Measurements from ENCODE around the gene POU6F2.
A peak's percentile ranks its signal among the peaks of the same experiment; 100 is the strongest.
"Not testable (repeated sequence)": the region's sequence is repeated elsewhere in the genome, so short reads cannot be mapped to it uniquely, and the experiment has no call there.

Gene POU6F2, protein sequence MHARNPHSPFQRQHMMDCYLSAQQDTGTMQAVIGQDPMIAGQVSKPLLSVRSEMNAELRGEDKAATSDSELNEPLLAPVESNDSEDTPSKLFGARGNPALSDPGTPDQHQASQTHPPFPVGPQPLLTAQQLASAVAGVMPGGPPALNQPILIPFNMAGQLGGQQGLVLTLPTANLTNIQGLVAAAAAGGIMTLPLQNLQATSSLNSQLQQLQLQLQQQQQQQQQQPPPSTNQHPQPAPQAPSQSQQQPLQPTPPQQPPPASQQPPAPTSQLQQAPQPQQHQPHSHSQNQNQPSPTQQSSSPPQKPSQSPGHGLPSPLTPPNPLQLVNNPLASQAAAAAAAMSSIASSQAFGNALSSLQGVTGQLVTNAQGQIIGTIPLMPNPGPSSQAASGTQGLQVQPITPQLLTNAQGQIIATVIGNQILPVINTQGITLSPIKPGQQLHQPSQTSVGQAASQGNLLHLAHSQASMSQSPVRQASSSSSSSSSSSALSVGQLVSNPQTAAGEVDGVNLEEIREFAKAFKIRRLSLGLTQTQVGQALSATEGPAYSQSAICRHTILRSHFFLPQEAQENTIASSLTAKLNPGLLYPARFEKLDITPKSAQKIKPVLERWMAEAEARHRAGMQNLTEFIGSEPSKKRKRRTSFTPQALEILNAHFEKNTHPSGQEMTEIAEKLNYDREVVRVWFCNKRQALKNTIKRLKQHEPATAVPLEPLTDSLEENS
- 0 to 0.11 (median 0) reads per million in 9 experiments for total RNA-seq

- no peak for DNase-seq
- peaks cover 67 to 73% of the 10 kb centered on the region in 2 donors for H3K27me3 Mint-ChIP-seq
- no peaks in the 10 kb centered on the region for H3K36me3 Mint-ChIP-seq (ENCODE audit: insufficient read depth)
- no peak for ATAC-seq (replicated peaks)
- no peak within 1 kb of the TSS for H3K27ac Mint-ChIP-seq
- peaks cover 0 to 2% of the 10 kb centered on the region in 2 donors for H3K4me1 Mint-ChIP-seq (ENCODE audit: low read depth in 2 of 2)
- no peak within 1 kb of the TSS for H3K4me3 Mint-ChIP-seq
- no peaks in the 10 kb centered on the region for H3K9me3 Mint-ChIP-seq
These were observed at the start of gene POU6F2 for GRCh38 chr7:38977685-38978084. TSS of gene POU6F2 (plus strand) at chr7:38977909. CDS start at chr7:38977954, 45 bp downstream.

DNA sequence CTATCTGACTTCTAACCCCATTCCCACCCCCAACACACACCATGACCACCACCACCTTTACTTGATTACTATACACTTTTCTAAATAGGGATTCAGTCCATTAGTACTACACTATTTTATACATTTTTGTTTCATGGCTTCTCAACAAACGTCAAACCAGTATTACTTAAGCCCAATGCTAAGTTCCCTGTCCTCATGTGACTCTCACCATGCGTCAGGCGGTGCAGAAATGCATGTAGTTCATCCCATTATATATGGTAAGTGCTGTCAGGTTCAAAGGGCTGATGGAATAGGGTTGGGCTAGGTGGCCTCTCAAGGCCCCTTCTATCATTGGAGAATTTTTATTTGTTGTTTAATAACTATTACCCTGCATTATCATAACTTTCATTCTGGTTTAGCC lies 49.2 kb upstream of the POU6F2 start:
- H3K27me3 Mint-ChIP-seq = peaks cover 0 to 7% of the 10 kb centered on the region in 2 donors
- no peaks in the 10 kb centered on the region for H3K9me3 Mint-ChIP-seq
- H3K36me3 Mint-ChIP-seq (ENCODE audit: insufficient read depth) = no peaks in the 10 kb centered on the region
- DNase-seq (no peak), ATAC-seq (replicated peaks) (no peak)
- no peak overlapping the region for H3K27ac Mint-ChIP-seq
- H3K4me1 Mint-ChIP-seq (ENCODE audit: low read depth in 2 of 2) = no peaks in the 10 kb centered on the region
- H3K4me3 Mint-ChIP-seq = no peak overlapping the region

- Mint-ChIP-seq H3K27me3 (peaks cover 0 to 7% of the 10 kb centered on the region in 2 donors), H3K27ac (no peak overlapping the region), H3K36me3 (ENCODE audit: insufficient read depth) (no peaks in the 10 kb centered on the region), H3K4me3 (no peak overlapping the region), H3K9me3 (no peaks in the 10 kb centered on the region), H3K4me1 (ENCODE audit: low read depth in 2 of 2) (no peaks in the 10 kb centered on the region)
- DNase-seq = no peak
- no peak for ATAC-seq (replicated peaks)
These were observed 48.1 kb upstream of the POU6F2 start for GRCh38 chr7:38929460-38930171.

DNA sequence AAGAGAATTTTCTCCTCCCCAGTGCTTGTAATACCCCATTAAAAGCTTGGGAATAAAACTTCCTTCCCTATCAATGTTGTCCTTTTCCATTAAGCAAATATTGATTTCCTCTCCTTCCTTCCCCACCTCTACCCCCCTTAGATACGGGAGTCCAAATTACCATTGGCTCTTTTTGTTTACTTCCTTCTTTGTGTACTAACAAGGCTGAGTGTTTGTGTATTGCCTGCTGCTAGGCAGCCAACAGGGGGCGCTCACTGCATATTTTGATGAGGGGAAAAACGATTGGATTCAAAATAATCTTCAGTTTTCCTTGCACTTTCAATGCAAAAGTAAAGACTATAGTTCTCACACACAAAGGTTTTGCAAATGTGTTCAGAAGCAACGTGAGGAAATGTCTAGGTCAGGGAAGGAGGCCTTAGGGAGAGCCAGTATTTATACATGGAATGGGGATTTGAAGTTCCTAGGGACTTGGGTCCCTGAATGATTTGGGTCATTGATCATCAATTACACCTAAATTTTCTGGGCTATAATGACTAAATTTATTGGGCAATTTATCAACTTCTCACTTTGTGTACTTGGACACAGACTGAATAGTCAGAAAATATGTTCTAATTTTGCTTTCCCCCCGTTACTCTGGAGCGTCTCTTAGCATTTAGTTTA lies 45.1 kb upstream of the POU6F2 start:
- H3K4me3 Mint-ChIP-seq = no peak overlapping the region
- H3K36me3 Mint-ChIP-seq (ENCODE audit: insufficient read depth) = no peaks in the 10 kb centered on the region
- H3K4me1 Mint-ChIP-seq (ENCODE audit: low read depth in 2 of 2) = no peaks in the 10 kb centered on the region
- H3K9me3 Mint-ChIP-seq = no peaks in the 10 kb centered on the region
- ATAC-seq (replicated peaks) = no peak
- no peak overlapping the region for H3K27ac Mint-ChIP-seq
- H3K27me3 Mint-ChIP-seq = peaks cover 17 to 26% of the 10 kb centered on the region in 2 donors
- DNase-seq = peak; percentile 14 to 26 (median 19)

DNA sequence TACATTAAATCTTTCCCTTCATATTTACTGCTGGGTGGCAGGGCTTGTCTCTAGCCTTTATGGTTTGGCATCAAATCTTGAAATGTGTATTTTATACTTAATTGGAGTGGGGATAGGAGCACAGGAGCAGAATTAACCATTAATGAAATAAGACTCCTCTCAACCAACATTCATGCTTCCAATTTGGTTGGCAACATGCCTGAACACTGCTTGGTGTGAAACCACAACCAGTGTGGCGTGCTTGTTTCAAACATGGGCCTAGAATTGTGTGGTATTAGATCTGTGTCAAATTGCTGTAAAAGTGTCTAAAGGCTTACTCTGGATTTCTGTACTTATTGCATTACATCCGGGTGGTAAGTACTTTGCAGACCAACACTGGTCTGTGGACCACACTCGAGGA lies 43.7 kb upstream of the POU6F2 start:
- peaks cover 28 to 39% of the 10 kb centered on the region in 2 donors for H3K27me3 Mint-ChIP-seq
- ATAC-seq (replicated peaks) (no peak), DNase-seq (no peak)
- H3K9me3 Mint-ChIP-seq = no peaks in the 10 kb centered on the region
- H3K4me1 Mint-ChIP-seq (ENCODE audit: low read depth in 2 of 2) = no peaks in the 10 kb centered on the region
- H3K4me3 Mint-ChIP-seq = no peak overlapping the region
- no peak overlapping the region for H3K27ac Mint-ChIP-seq
- H3K36me3 Mint-ChIP-seq (ENCODE audit: insufficient read depth) = no peaks in the 10 kb centered on the region

DNA sequence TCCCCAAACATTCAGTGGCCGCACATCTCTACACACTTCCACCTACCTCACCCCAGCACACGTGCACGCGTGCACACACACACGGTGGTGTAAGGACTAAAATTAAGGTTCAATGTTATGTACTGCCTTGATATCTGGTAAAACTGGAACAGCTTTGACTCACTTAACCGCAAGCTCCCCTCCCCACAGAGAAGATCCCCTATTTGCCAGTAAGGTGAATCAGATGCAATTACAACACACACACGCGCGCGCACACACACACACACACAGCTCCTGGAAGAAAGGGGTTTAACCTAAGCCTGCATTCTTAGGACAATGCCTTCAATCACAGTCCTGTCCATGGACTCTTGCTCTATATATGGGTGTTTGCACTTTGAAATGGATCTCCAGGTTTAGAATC lies 43.2 kb upstream of the POU6F2 start:
- no peak overlapping the region for H3K4me3 Mint-ChIP-seq
- H3K27ac Mint-ChIP-seq = no peak overlapping the region
- H3K36me3 Mint-ChIP-seq (ENCODE audit: insufficient read depth) = no peaks in the 10 kb centered on the region
- ATAC-seq (replicated peaks) (no peak), DNase-seq (no peak)
- H3K4me1 Mint-ChIP-seq (ENCODE audit: low read depth in 2 of 2) = no peaks in the 10 kb centered on the region
- no peaks in the 10 kb centered on the region for H3K9me3 Mint-ChIP-seq
- H3K27me3 Mint-ChIP-seq = peaks cover 33 to 44% of the 10 kb centered on the region in 2 donors

DNA sequence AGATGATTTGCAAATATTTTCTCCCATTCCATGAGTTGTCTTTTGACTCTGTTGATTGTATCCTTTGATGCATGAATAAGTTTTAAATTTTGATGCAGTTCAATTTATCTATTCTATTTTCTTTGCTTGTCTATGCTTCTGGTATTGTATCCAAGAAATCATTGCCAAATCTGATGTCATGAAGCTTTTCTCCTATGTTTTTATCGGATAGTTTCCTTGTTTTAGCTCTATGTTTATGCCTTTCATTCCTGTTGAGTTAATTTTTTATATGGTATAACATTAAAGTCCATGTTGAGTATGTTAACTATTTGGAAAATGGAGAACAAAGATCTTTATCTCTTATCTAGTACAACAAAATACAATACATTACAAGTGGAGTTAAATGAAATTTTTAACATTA lies 41.1 kb upstream of the POU6F2 start:
- no peak overlapping the region for H3K4me3 Mint-ChIP-seq
- H3K36me3 Mint-ChIP-seq (ENCODE audit: insufficient read depth) = no peaks in the 10 kb centered on the region
- ATAC-seq (replicated peaks) (no peak), DNase-seq (no peak)
- H3K4me1 Mint-ChIP-seq (ENCODE audit: low read depth in 2 of 2) = no peaks in the 10 kb centered on the region
- no peaks in the 10 kb centered on the region for H3K9me3 Mint-ChIP-seq
- H3K27ac Mint-ChIP-seq = no peak overlapping the region
- H3K27me3 Mint-ChIP-seq = peaks cover 33 to 49% of the 10 kb centered on the region in 2 donors

DNA sequence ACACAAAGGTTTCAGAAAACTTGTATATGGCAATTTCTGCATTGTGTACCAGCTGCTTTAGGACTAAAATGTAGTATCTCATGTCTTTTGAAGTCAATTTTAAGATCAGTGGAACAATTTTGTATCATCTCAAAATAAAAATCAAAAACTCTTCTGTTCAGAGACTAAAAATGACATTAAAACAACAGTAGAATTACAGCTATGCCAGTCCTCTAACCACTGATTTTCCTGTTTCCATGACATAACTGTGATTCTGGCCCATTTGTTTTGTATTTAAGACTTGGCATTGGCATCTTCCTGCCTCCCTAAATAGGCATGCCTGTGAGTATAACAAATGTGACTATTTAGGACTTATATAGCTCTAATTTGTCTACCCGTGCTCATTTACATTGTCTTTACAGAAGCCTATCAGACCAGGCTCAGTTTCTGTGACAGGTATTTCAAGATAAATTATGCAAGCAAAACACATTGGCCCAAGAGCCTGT lies 39.7 kb upstream of the POU6F2 start:
- Mint-ChIP-seq H3K4me1 (ENCODE audit: low read depth in 2 of 2) (no peaks in the 10 kb centered on the region), H3K9me3 (no peaks in the 10 kb centered on the region), H3K27me3 (peaks cover 40 to 58% of the 10 kb centered on the region in 2 donors), H3K4me3 (no peak overlapping the region), H3K36me3 (ENCODE audit: insufficient read depth) (no peaks in the 10 kb centered on the region), H3K27ac (no peak overlapping the region)
- ATAC-seq (replicated peaks) (no peak), DNase-seq (no peak)

- Mint-ChIP-seq H3K27me3 (peaks cover 42 to 62% of the 10 kb centered on the region in 2 donors), H3K4me1 (ENCODE audit: low read depth in 2 of 2) (no peaks in the 10 kb centered on the region), H3K4me3 (no peak overlapping the region), H3K27ac (no peak overlapping the region), H3K36me3 (ENCODE audit: insufficient read depth) (no peaks in the 10 kb centered on the region), H3K9me3 (no peaks in the 10 kb centered on the region)
- ATAC-seq (replicated peaks) (no peak), DNase-seq (no peak)
These were observed 39.1 kb upstream of the POU6F2 start for GRCh38 chr7:38938589-38938988.

- Mint-ChIP-seq H3K4me1 (ENCODE audit: low read depth in 2 of 2) (no peaks in the 10 kb centered on the region), H3K36me3 (ENCODE audit: insufficient read depth) (no peaks in the 10 kb centered on the region), H3K9me3 (no peaks in the 10 kb centered on the region), H3K4me3 (no peak overlapping the region), H3K27me3 (peaks cover 54 to 69% of the 10 kb centered on the region in 2 donors), H3K27ac (no peak overlapping the region)
- ATAC-seq (replicated peaks) = no peak
- no peak for DNase-seq
These were observed 36.9 kb upstream of the POU6F2 start for GRCh38 chr7:38940774-38941173.

DNA sequence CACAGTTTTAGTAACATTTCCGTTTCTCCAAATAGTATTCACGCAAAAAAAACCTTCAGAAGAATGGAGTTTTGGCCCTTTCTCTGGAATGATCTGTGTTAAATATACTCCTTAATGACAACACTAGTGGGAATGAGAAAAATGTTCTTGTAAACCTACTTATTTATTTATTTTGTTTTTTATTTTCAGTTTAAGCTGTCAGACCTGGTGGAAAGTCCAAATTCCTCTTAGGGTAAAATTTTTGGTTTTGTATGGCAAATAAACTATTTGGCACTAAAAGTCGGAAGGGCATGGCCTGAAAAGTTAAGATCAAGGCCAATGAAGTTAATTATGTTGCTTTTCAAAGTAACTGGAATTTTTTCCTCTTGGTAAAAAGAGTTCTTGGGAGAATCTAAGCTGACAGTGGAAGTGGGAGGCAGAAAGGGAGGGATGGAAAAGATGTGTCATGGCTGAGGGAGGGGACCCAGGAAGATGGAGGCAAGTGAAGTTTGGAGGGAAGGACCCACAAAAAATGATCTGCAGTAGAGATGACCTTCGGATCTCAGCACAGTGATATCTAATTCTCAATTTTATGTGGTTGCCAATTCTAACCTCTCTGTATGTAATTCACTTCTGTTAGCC lies 35.2 kb upstream of the POU6F2 start:
- Mint-ChIP-seq H3K4me3 (no peak overlapping the region), H3K36me3 (ENCODE audit: insufficient read depth) (no peaks in the 10 kb centered on the region), H3K27ac (no peak overlapping the region), H3K9me3 (no peaks in the 10 kb centered on the region), H3K27me3 (peaks cover 50 to 65% of the 10 kb centered on the region in 2 donors), H3K4me1 (ENCODE audit: low read depth in 2 of 2) (no peaks in the 10 kb centered on the region)
- DNase-seq (no peak), ATAC-seq (replicated peaks) (no peak)

GRCh38 chr7:38947541-38947940 lies 30.2 kb upstream of the POU6F2 start:
- peaks cover 30 to 50% of the 10 kb centered on the region in 2 donors for H3K27me3 Mint-ChIP-seq
- not testable (repeated sequence) for H3K4me1 Mint-ChIP-seq (ENCODE audit: low read depth in 2 of 2); H3K36me3 Mint-ChIP-seq (ENCODE audit: insufficient read depth); DNase-seq; H3K27ac Mint-ChIP-seq; H3K4me3 Mint-ChIP-seq; ATAC-seq (replicated peaks); H3K9me3 Mint-ChIP-seq

- no peaks in the 10 kb centered on the region for H3K9me3 Mint-ChIP-seq
- H3K4me1 Mint-ChIP-seq (ENCODE audit: low read depth in 2 of 2) = no peaks in the 10 kb centered on the region
- H3K36me3 Mint-ChIP-seq (ENCODE audit: insufficient read depth) = peaks cover 3% of the 10 kb centered on the region
- peaks cover 38 to 44% of the 10 kb centered on the region in 2 donors for H3K27me3 Mint-ChIP-seq
- no peak overlapping the region for H3K27ac Mint-ChIP-seq
- no peak overlapping the region for H3K4me3 Mint-ChIP-seq
- ATAC-seq (replicated peaks) (no peak), DNase-seq (no peak)
These were observed 27.4 kb upstream of the POU6F2 start for GRCh38 chr7:38950309-38950708.
